Measurements from ENCODE around the gene PCK2. TPM values are rescaled to one million over a fixed set of nuclear protein-coding genes. Genes with fewer than 3 reads are reported as not detected.

Gene PCK2
- total and polyA plus RNA-seq, 2 of the 13 experiments (the other 11 are each of a cell fraction or from before 2014, with no cell fraction given): 129 to 272 TPM

DNA sequence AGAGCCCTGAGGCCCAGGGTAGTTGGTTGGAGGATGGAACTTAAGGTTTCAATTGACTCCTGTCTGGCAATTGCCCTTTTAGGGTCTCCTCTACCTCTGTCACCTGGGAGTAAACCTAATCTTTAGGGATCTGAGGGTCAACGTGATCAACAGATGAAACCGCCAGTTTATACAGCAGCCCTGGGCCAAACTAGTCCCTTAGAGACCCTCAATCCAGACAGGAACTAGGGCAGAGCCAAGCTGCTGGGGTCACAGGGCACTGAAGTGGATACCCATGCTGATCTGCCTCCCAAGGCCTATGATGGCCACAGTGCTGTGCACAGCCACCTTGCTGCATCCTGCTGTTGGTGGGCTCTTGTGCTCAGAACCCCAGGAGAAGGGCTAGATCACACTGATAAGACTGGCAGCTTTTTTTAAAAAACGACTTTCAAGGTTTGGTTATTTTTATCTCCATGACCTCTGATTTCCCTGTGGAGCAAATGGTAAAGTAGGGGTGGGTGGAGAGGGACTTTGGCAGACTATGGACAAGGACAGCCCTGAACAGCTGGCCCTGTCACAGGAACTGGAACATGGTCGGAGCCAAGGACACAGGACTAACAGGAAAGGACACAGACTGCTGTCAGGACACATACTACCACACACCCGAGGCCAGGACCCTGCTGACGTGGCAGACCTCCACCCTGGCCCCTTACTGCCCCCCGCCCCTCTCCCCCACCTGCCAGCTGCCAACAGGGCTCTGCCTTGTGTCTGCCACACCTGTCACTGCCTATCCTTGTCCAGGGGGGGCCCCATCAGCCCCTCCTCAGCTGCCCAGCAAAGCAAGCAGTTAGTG lies 36.8 kb downstream of the PCK2 start (continued):
- TF ChIP-seq PRMT3 (CRISPR knock-in tag; IDR thresholded peaks at IDR 0.05; ENCODE audit: borderline replicate concordance, low read depth) (no peak), RFX3 (CRISPR knock-in tag; IDR thresholded peaks at IDR 0.05) (no peak), JDP2 (CRISPR knock-in tag; IDR thresholded peaks at IDR 0.05; ENCODE audit: borderline replicate concordance) (no peak), ETV5 (CRISPR knock-in tag; IDR thresholded peaks at IDR 0.05; ENCODE audit: borderline replicate concordance) (peak; percentile 73; the same call in 1 of the 2 replicates), ONECUT2 (CRISPR knock-in tag; IDR thresholded peaks at IDR 0.05) (no peak), MEIS2 (CRISPR knock-in tag; IDR thresholded peaks at IDR 0.05) (peak; percentile 76), ZNF773 (CRISPR knock-in tag; IDR thresholded peaks at IDR 0.05; ENCODE audit: borderline replicate concordance) (no peak), HOXA3 (CRISPR knock-in tag; IDR thresholded peaks at IDR 0.05) (peak; percentile 75), NFE2L2 (IDR thresholded peaks at IDR 0.05; ENCODE audit: low read length) (no peak), ZBTB39 (CRISPR knock-in tag; IDR thresholded peaks at IDR 0.05) (peak; percentile 62; the same call in 1 of the 2 replicates), ZMYM3 (CRISPR knock-in tag; IDR thresholded peaks at IDR 0.05) (peak; percentile 46; the same call in 1 of the 2 replicates), GATAD1 (CRISPR knock-in tag; IDR thresholded peaks at IDR 0.05) (0 out of 2 replicates have a peak, but pooled peaks have one; percentile 28), CBX2 (IDR thresholded peaks at IDR 0.05; ENCODE audit: low read depth, low read length) (no peak), CBX2 (CRISPR knock-in tag; IDR thresholded peaks at IDR 0.05; ENCODE audit: low read depth) (peak; percentile 58; the same call in 1 of the 2 replicates), RARA (CRISPR knock-in tag; IDR thresholded peaks at IDR 0.05) (peak; percentile 91), SETDB1 (CRISPR knock-in tag; IDR thresholded peaks at IDR 0.05; ENCODE audit: borderline replicate concordance) (no peak), ZNF841 (CRISPR knock-in tag; IDR thresholded peaks at IDR 0.05; ENCODE audit: borderline replicate concordance) (no peak), FOXP1 (IDR thresholded peaks at IDR 0.05) (no peak), FOXP1 (CRISPR knock-in tag; IDR thresholded peaks at IDR 0.05) (peak; percentile 25; the same call in 1 of the 2 replicates), SOX5 (CRISPR knock-in tag; IDR thresholded peaks at IDR 0.05; ENCODE audit: borderline replicate concordance) (peak; percentile 49; the same call in 1 of the 2 replicates), ZKSCAN1 (IDR thresholded peaks at IDR 0.05; ENCODE audit: low read length) (no peak), JUNB (CRISPR knock-in tag; IDR thresholded peaks at IDR 0.05; ENCODE audit: borderline replicate concordance) (no peak), ZNF180 (CRISPR knock-in tag; IDR thresholded peaks at IDR 0.05; ENCODE audit: borderline replicate concordance, low read depth) (no peak), ZFP36L2 (CRISPR knock-in tag; IDR thresholded peaks at IDR 0.05) (no peak), DNMT1 (CRISPR knock-in tag; IDR thresholded peaks at IDR 0.05) (peak; percentile 32; the same call in 1 of the 2 replicates), ZBTB42 (CRISPR knock-in tag; IDR thresholded peaks at IDR 0.05) (no peak), NFIC (IDR thresholded peaks at IDR 0.05; ENCODE audit: low read length) (no peak), FOXO4 (CRISPR knock-in tag; conservative IDR thresholded peaks at IDR 0.05) (no peak)
- TF ChIP-seq, protein P1, sequence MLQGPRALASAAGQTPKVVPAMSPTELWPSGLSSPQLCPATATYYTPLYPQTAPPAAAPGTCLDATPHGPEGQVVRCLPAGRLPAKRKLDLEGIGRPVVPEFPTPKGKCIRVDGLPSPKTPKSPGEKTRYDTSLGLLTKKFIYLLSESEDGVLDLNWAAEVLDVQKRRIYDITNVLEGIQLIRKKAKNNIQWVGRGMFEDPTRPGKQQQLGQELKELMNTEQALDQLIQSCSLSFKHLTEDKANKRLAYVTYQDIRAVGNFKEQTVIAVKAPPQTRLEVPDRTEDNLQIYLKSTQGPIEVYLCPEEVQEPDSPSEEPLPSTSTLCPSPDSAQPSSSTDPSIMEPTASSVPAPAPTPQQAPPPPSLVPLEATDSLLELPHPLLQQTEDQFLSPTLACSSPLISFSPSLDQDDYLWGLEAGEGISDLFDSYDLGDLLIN (CRISPR knock-in tag; IDR thresholded peaks at IDR 0.05; ENCODE audit: borderline replicate concordance): no peak
